ENCODE data around the gene CD300C.
"Not testable (repeated sequence)": the region's sequence is repeated elsewhere in the genome, so short reads cannot be mapped to it uniquely, and the experiment has no call there.

Gene CD300C

DNA sequence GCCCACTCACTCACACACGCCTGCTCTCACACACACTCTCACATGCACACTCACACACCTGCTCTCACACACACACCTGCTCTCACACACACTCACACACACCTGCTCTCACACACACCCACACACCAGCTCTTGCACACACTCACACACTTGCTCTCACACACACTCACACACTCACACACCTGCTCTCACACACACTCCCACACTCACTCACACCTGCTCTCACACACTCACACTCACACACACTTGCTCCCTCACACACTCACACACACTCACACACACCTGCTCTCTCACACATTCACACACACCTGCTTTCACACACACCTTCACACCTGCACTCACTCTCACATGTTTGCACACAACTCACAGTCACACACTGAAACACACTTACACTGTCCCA is 17.4 kb upstream of the CD300C start:
- no peak for DNase-seq (ENCODE audit: low read depth in 2 of 2)

DNA sequence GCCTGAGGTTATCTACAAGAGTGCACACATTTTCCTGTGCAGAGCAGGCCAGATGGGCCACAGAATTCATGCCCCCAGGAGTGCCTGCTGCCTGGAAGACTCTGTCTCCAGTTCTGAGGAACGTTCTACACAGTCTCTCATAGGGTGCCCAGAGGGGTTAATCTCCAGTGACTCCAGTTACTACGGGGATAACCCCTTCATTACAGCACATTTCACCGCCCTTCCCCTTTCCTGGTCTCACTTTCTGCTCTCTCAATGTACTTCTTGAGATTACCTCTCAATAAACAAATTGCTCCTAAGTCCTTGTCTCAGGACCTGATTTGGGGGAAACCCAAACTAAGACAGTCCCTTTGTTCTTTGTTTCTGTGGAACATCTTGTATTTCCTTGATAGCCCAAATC is 15.7 kb upstream of the CD300C start:
- no peak for DNase-seq (ENCODE audit: low read depth in 2 of 2)

- no peak for DNase-seq (ENCODE audit: low read depth in 2 of 2)
These were observed 13.1 kb upstream of the CD300C start for GRCh38 chr17:74558882-74559519.

DNA sequence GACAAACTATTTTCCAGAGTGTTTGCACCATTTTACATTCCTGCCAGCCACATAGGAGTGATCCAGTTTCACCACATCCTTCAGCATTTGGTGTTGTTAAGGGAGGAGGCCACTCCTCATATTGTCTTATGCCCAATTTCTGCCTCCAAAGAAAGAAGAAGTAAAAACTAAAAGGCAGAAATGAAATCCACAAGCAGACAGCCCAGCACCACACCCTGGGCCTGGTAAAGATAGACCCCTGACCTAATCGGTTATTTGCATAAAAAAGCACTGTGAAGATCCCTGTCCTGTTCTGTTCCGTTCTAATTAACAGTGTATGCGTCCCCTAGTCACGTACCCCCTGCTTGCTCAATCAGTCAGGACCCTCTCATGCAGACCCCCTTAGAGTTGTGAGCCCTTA is 12.5 kb upstream of the CD300C start:
- not testable (repeated sequence) for DNase-seq (ENCODE audit: low read depth in 2 of 2)

DNA sequence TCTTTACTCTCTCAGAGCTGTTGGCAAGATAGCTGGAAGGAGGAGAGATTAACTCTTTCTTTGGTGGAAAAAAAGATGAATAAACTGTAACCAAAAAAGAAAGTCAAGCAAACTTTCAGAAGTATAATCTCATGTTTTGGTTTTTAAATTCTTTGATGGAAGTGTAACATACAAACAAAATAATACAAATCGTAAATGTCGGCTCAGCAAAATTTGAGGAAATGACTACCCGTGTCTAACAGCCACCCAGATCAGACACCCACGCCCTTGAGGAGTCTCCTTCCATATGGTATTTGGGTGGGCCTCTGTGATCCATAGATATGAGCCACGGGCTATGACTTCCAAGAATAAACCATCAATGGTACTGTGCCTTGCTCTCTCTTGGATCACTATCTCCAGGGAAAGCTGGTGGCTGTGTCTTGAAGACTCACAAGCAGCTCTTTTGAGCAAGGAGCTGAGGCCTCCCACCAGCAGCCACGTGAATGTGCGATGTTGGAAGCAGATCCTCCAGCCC is 9.6 kb upstream of the CD300C start:
- DNase-seq (ENCODE audit: low read depth in 2 of 2) = no peak

GRCh38 chr17:74554909-74555308 is 9.0 kb upstream of the CD300C start:
- DNase-seq (ENCODE audit: low read depth in 2 of 2) = no peak

GRCh38 chr17:74552037-74552436 is 6.1 kb upstream of the CD300C start:
- DNase-seq (ENCODE audit: low read depth in 2 of 2) = no peak

DNA sequence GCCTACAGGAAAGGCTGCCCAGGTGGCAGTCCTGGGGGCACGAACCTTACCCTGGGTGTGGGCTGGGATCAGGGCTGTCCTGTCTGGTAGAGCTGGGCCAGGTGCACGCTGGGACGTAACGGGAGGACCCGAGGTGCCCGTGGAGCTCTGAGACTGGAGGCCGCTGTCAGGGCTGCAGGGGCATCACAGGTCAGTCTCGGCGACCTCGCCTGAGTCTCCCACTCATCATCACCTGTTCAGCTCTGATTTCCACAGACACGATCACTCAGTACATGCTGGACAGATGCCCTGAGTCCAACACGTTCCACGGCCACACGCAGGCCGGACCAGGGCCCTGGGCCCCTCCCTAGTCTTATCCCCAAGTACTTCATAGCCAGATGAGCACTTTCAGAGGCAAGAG is 4.7 kb upstream of the CD300C start:
- no peak for DNase-seq (ENCODE audit: low read depth in 2 of 2)

- no peak for DNase-seq (ENCODE audit: low read depth in 2 of 2)
These were observed 3.4 kb upstream of the CD300C start for GRCh38 chr17:74549343-74549742.

DNA sequence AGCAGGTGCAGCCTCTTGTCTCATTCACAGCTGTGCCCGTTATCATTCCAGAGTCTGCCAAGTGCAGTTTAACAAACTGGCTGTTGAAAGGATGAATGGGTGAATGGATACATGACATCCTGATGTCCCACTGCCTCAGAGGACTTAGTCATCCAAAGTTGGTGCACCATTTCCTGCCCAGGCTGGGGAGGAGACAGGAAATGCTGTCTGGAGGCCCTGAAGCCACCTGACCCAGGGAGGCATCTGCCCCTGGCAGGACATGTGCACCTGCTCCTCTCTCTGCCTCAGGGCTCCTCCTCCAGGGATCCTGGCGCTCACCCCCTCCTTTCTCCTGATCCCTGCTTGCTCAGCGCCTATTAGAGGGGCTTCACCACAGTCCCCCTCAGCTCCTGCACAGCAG is 1.8 kb upstream of the CD300C start:
- DNase-seq (ENCODE audit: low read depth in 2 of 2) = no peak

DNA sequence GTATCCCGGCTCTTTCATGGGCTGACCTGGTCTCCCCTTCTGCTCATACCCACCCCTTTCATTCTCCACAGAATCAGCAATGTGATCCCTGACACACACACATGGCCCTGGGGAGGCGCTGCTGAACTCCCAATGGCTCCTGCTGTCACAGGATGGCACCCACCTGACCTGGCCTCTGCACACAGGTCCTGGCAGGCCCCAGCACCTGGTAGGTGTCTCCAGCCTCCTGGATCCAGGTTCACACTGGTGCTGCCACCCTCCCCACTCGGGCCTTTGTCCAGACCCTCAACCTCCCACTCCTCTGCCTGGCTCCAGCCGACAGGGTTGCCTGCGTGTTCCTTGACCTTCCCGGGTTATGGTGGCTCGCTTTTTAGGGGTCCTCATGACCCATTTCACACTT is 1.3 kb upstream of the CD300C start:
- no peak for DNase-seq (ENCODE audit: low read depth in 2 of 2)

DNA sequence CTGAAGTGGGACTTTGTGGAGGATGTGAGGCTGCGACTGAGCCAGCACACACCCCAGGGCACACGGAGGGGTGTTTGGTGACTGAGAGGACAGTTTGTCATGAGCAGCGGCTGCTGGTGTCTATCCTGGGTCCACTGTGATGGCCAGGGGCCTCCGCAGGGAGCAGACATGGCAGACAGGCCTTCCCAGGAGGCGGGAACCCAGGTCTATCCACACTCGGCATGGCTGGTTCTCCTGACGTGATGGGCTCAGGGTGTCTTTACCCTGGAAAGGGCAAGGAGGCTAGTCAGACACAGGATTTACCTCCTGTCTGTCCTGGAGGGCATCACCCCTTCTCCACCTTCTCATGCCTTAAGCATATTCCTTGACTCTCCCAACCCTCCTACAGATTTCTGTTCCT is 671 bp upstream of the CD300C start:
- DNase-seq (ENCODE audit: low read depth in 2 of 2) = no peak

DNA sequence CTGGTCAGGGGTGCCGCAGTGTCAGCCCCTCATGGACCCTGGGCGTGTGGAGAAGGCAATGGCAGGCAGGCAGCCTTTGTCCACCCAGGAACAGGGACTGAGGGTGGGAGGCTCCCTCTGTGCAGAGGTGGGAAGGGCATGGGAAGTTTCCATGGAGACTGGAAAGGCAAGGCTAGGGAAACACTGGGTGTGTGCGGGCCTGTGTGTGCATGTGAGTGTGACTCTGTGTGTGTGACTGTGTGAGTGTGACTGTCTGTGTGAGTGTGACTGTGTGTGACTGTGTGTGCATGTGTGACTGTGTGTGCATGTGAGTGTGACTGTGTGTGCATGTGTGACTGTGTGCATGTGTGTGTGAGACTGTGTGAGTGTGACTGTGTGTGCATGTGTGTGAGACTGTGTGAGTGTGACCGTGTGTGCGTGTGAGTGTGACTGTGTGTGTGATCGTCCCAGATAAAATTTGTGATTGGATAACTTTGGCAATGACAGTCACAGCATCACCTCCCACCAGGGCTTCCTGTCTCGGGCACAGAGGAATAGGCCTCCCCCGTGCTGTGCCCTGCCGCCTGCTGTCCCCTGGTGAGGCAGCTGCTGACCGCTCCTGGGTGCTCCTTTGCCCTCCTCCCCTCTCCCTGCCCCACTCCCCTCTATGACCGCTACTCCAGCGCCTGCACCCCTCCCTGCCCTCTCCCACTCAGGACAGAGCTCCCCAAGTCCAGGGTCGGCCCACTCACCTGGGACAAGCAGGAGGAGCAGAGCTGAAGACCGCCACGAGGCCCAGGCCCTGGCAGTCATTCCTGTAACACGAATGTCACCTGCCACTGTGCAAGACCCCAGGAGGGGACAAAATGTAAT is 698 bp downstream of the CD300C start:
- DNase-seq (ENCODE audit: low read depth in 2 of 2) = no peak

DNA sequence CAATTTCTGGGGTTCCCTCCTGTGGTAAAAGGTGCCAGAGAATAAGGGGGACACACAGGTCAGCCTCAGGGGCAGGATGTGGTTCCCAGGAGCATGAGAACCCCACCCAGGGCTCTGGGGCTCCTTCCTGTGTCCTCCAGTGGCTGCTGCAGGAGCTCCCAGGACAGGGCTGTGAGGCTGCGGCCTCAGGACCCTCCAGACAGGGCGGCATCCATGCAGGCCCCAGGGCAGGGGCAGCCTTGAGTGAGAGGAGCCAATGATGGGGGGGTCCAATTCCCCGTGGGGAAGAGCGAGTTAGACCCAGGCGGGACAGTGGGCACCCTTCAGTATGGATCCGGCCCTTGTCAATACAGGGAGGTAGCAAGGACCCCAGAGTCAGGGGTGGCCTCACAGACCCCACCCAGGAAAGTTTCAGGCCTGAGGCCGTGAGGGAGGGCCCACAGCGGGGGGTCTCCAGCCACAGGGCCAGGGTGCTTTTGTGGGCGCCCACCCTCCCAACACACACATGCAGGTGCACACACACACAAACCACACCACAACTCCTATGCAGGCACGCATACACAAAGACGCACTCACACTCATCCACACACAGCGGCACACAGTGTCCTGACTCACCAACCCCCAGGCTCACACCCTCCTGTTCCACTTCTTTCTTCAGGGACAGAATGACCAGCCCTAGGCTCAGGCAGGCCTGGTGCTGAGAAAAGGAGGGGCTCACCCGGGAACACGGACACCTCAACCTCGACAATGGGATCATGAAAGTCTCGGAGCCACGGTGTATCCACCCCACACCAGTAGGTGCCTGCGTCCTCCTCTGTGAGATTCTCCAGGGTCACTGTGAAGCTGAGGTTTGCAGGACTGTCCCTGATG is 1.8 kb downstream of the CD300C start:
- no peak for DNase-seq (ENCODE audit: low read depth in 2 of 2)

DNA sequence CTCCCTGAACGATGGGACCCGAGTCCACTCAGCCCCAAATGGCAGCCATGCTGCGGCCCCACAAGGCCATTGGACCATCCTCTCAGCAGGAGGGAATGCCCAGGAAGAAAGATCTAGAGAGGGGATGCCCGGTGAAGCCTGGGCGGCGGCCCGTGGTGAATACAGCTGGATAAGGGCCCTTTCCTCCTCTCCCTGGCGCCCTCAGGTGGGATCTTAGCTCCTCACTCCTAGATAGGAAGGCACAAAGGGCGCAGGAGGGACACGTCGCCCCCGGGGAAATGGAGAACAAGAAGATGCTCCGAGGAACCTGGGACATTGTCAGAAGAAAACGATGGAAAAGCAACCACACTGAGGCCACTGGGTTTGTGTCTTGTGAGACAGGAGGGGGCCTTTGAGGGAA is 2.5 kb downstream of the CD300C start:
- DNase-seq (ENCODE audit: low read depth in 2 of 2) = no peak

GRCh38 chr17:74542727-74543383 is 3.1 kb downstream of the CD300C start:
- DNase-seq (ENCODE audit: low read depth in 2 of 2) = no peak

DNA sequence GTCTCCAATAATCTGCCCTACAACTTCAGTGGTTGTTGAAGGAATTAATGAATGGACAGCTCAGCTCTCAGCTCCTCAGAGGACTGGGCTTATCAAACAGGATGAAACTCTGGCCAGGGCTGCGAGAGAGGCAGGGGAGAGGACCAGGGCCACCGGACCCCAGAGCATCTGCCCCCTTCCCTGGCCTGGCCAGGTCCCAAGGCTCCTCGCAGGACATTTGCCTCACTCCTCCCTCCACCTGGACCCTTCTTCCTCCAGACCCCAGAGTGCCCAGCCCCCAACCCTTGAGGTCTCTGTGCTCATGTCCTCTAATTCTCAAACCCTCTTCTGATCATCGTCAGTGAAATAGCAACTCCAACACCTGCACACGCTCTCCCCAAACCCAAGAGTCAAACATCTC is 3.7 kb downstream of the CD300C start:
- no peak for DNase-seq (ENCODE audit: low read depth in 2 of 2)

DNA sequence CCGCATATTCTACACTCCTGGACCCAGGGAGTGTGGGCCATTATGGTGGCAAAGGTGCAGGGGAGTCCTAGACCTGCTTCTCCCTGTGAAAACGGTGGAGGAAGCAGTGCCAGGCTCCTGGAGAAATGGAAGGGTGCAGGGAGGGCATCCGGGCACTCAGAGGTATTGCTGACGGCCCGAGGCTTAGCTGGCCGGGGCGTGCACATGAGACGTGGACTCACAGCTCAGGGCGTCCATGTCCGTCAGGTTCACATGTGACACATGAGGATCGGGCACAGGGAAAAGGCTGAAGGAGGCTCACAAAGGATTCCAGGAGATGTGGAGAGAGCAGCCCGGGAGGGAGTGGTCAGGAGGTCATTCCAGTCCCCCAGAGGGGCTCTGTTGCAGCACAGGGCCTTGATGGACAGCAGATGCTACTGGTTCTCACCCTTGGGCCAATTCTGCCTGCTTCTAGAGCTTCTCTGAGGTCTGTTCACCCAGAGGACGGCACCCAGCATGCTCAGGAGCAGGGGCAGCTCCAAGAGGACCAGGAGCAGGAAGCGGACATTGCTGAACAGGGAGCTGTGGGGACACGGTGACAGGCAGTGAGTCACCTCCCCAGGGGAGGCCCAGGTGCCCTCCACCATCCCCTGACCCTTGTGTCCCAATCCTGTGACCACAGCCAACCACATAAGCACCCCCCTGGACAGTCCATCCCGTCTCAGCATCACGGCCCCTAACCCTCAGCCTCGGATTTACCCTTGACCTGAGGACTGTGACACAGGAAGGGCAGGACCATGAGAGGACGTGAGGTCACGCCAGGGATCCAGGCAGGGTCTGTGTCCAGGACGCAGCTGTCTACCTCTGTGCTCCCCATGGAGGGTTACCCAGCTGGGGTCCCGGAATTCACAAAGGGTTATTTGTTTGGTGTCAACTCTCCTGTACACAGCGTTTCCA is 4.5 kb downstream of the CD300C start:
- no peak for DNase-seq (ENCODE audit: low read depth in 2 of 2)

DNA sequence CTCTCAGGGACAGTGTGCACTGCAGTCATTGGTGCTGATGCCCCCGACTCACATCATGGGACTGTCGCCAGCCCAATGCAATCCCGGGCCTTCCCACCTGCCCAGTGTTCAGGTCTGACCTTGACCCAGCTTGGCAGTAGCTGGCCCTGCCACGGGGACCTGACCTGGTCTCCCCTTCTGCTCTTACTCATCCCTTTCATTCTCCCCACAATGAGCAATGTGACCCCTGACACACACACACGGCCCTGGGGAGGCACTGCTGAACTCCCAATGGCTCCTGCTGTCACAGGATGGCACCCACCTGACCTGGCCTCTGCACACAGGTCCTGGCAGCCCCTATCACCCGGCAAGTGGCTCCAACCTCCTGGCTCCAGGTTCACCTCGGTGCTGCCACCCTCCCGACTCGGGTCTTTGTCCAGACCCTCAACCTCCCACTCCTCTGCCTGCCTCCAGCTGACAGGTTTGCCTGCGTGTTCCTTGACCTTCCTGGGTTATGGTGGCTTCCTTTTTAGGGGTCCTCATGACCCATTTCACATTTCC is 6.6 kb downstream of the CD300C start:
- DNase-seq (ENCODE audit: low read depth in 2 of 2) = no peak

DNA sequence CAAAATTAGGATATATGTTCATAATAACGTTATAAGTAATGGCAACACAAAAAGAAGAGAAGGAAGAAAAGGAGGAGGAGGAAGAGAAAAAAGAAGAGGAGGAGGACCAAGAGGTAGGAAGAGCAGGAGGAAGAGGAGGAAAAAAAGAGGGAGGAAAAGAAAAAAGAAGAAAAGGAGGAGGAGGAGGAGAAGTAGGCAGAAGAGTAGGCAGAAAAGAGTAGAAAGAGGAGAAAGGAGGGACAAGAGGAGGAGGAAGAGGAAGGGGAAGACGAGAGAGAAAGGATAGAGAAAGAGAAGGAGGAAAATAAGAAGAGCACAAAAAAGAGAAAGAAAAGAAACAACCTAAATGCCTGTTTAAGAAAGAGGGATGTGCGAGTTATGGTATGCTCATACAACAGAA is 9.0 kb downstream of the CD300C start:
- DNase-seq (ENCODE audit: low read depth in 2 of 2) = no peak

All from stimulated activated CD8-positive, alpha-beta memory T cell treated with anti-CD3 and anti-CD28 coated beads, Interleukin-7, amount 100 ng/mL, for 1 hour (primary cell).